H9 (cell line): Measurements from ENCODE around the gene ZSWIM8. TPM values are rescaled to one million over a fixed set of nuclear protein-coding genes. Genes with fewer than 3 reads are reported as not detected.

Experiments used
- DNase-seq: peaks from one replicate; pipeline ENCODE4 v3.0.0-alpha.2; 2017
- H2AFZ ChIP-seq: one replicate; pipeline ENCODE4 v1.6.1; 2013; ENCODE audit warnings: mild to moderate bottlenecking, low read length, control low read depth, moderate library complexity
- H2AK5ac ChIP-seq: 2 replicates; pipeline ENCODE4 v1.6.1; 2013; ENCODE audit warnings: low read length, control low read depth, mixed read lengths; ENCODE audit not compliant: insufficient read length
- H2BK120ac ChIP-seq: one replicate; pipeline ENCODE4 v1.6.1; 2013; ENCODE audit warnings: low read depth, mild to moderate bottlenecking, low read length, control low read depth, inconsistent platforms; ENCODE audit not compliant: poor library complexity, severe bottlenecking
- H2BK12ac ChIP-seq: 2 replicates; pipeline ENCODE4 v1.6.1; 2013; ENCODE audit warnings: low read length, control low read depth, mixed read lengths, low read depth; ENCODE audit not compliant: insufficient read length
- H2BK15ac ChIP-seq: 2 replicates; pipeline ENCODE4 v1.6.1; 2013; ENCODE audit warnings: low read depth, low read length, control low read depth
- H2BK20ac ChIP-seq: one replicate; pipeline ENCODE4 v1.6.1; 2013; ENCODE audit warnings: low read depth, mild to moderate bottlenecking, low read length, control low read depth, inconsistent platforms; ENCODE audit not compliant: poor library complexity, severe bottlenecking
- H2BK5ac ChIP-seq: 2 replicates; pipeline ENCODE4 v1.6.1; 2013; ENCODE audit warnings: low read length, control low read depth, mixed read lengths; ENCODE audit not compliant: insufficient read length
- H3K14ac ChIP-seq: 2 replicates; pipeline ENCODE4 v1.6.1; 2013; ENCODE audit warnings: low read length, control low read depth; ENCODE audit not compliant: insufficient read depth
- H3K18ac ChIP-seq: 2 replicates; pipeline ENCODE4 v1.6.1; 2013; ENCODE audit warnings: low read depth, mild to moderate bottlenecking, mixed read lengths, low read length, control low read depth; ENCODE audit not compliant: insufficient read length
- H3K23ac ChIP-seq: 2 replicates; pipeline ENCODE4 v1.6.1; 2013; ENCODE audit warnings: low read length, control low read depth, mixed read lengths, low read depth; ENCODE audit not compliant: insufficient read length
- H3K23me2 ChIP-seq: 2 replicates; pipeline ENCODE4 v1.6.1; 2013; ENCODE audit warnings: low read depth, mild to moderate bottlenecking, mixed read lengths, low read length, control low read depth; ENCODE audit not compliant: insufficient read length, poor library complexity, severe bottlenecking
- H3K27ac ChIP-seq: 2 replicates; pipeline ENCODE4 v1.5.1; 2013; ENCODE audit warnings: low read length, control low read depth, mixed read lengths, low read depth; ENCODE audit not compliant: insufficient read length
- H3K27me3 ChIP-seq: 2 replicates; pipeline ENCODE4 v1.6.1; 2013; ENCODE audit warnings: low read length, control low read depth, inconsistent platforms; ENCODE audit not compliant: insufficient read depth
- H3K4ac ChIP-seq: 2 replicates; pipeline ENCODE4 v1.6.1; 2013; ENCODE audit warnings: low read depth, mild to moderate bottlenecking, control low read depth, inconsistent platforms, low read length, moderate library complexity
- H3K4me1 ChIP-seq: 2 replicates; pipeline ENCODE4 v1.6.1; 2013; ENCODE audit warnings: low read length, control low read depth, inconsistent platforms; ENCODE audit not compliant: insufficient read depth
- H3K4me2 ChIP-seq: 2 replicates; pipeline ENCODE4 v1.6.1; 2013; ENCODE audit warnings: low read length, control low read depth, mixed read lengths; ENCODE audit not compliant: insufficient read length, insufficient read depth
- H3K56ac ChIP-seq: 2 replicates; pipeline ENCODE4 v1.6.1; 2013; ENCODE audit warnings: low read depth, mild to moderate bottlenecking, mixed read lengths, low read length, control low read depth; ENCODE audit not compliant: insufficient read length
- H3K79me1 ChIP-seq: 2 replicates; pipeline ENCODE4 v1.6.1; 2013; ENCODE audit warnings: low read depth, mild to moderate bottlenecking, moderate library complexity, low read length, control low read depth, inconsistent platforms; ENCODE audit not compliant: insufficient read depth, poor library complexity, severe bottlenecking
- H3K79me2 ChIP-seq: 2 replicates; pipeline ENCODE4 v1.6.1; 2013; ENCODE audit warnings: low read length, control low read depth, inconsistent platforms; ENCODE audit not compliant: insufficient read depth
- H3K9ac ChIP-seq: 2 replicates; pipeline ENCODE4 v1.6.1; 2013; ENCODE audit warnings: low read length, control low read depth, mixed read lengths; ENCODE audit not compliant: insufficient read length; ENCODE audit errors: extremely low read depth
- H3K9me3 ChIP-seq: one replicate; pipeline ENCODE4 v1.6.1; 2013; ENCODE audit warnings: low read depth, low read length, inconsistent platforms; ENCODE audit not compliant: control insufficient read depth
- H3T11ph ChIP-seq: one replicate; pipeline ENCODE4 v1.6.1; 2013; ENCODE audit warnings: mild to moderate bottlenecking, low read length, control low read depth, inconsistent platforms
- H4K20me1 ChIP-seq: one replicate; pipeline ENCODE4 v1.6.1; 2013; ENCODE audit not compliant: control insufficient read depth, insufficient read length, insufficient read depth
- H4K5ac ChIP-seq: 2 replicates; pipeline ENCODE4 v1.6.1; 2013; ENCODE audit warnings: low read depth, mild to moderate bottlenecking, mixed read lengths, low read length, control low read depth; ENCODE audit not compliant: insufficient read length
- H4K8ac ChIP-seq: replicated peaks from 2 replicates; pipeline ENCODE4 v1.6.1; 2013; ENCODE audit warnings: low read length, control low read depth, mixed read lengths, low read depth; ENCODE audit not compliant: insufficient read length
- H4K91ac ChIP-seq: 2 replicates; pipeline ENCODE4 v1.6.1; 2013; ENCODE audit warnings: low read depth, mild to moderate bottlenecking, moderate library complexity, mixed read lengths, low read length, control low read depth; ENCODE audit not compliant: insufficient read length
- H3K27ac Mint-ChIP-seq, 3 experiments: 2 replicates in 2 of 3; 3 replicates in 1 of 3; pipeline ENCODE4 v1.8.0; 2020 to 2021; ENCODE audit warnings: mixed read lengths in 3 of 3, mild to moderate bottlenecking in 1 of 3, moderate library complexity in 1 of 3
- H3K27me3 Mint-ChIP-seq: 2 replicates; pipeline ENCODE4 v1.8.0; 2021; ENCODE audit warnings: low read depth, mild to moderate bottlenecking, moderate library complexity, mixed read lengths
- H3K36me3 Mint-ChIP-seq, 3 experiments: 2 replicates in 2 of 3; 3 replicates in 1 of 3; pipeline ENCODE4 v1.8.0; 2020 to 2021; ENCODE audit warnings: low read depth in 3 of 3, mixed read lengths in 3 of 3; ENCODE audit not compliant: insufficient read depth in 1 of 3
- H3K4me1 Mint-ChIP-seq, 2 experiments: 2 replicates each; pipeline ENCODE4 v1.8.0; 2020; ENCODE audit warnings: mixed read lengths in 2 of 2
- H3K4me3 Mint-ChIP-seq, 2 experiments: 2 replicates in 1 of 2; 3 replicates in 1 of 2; pipeline ENCODE4 v1.8.0; 2020 to 2021; ENCODE audit warnings: mild to moderate bottlenecking in 2 of 2, mixed read lengths in 2 of 2, moderate library complexity in 1 of 2
- H3K9me3 Mint-ChIP-seq, 2 experiments: 2 replicates in 1 of 2; 3 replicates in 1 of 2; pipeline ENCODE4 v1.8.0; 2020; ENCODE audit warnings: mild to moderate bottlenecking in 2 of 2, mixed read lengths in 2 of 2, moderate library complexity in 1 of 2
- CTCF ChIP-seq: fragments of 200-600 bp; sonication (generic); conservative IDR thresholded peaks from 3 replicates; pipeline ENCODE4 v1.8.0; 2021; ENCODE audit warnings: antibody characterized with exemption, mild to moderate bottlenecking
- WGBS: extraction: QIAGEN DNeasy Blood & Tissue Kit; methylation state at CpG from one replicate; pipeline ENCODE4 v1.1.7; 2013; ENCODE audit warnings: missing lambda C conversion rate, low lambda C conversion rate, mixed read lengths; ENCODE audit not compliant: insufficient read length; ENCODE audit errors: extremely low coverage; 5-methylcytosine and 5-hydroxymethylcytosine counted together
- total RNA-seq: library from RNA; stranded (reverse); gene quantifications from 2 replicates; pipeline ENCODE4 v1.2.1, GENCODE V29; 2021

The ZSWIM8 gene
- total RNA-seq, 1 experiment from 2014 or later: 41.0 TPM

GRCh38 chr10:73779539-73780197 is 5.7 kb upstream of the ZSWIM8 start:
- Histone ChIP-seq H3K27me3 (no peaks in the 10 kb centered on the region), H3K4me1 (no peaks in the 10 kb centered on the region; the same call in 1 of the 2 replicates), H2BK20ac (no peak overlapping the region), H2AK5ac (no peak overlapping the region), H3K27ac (no peak overlapping the region), H3K23ac (no peak overlapping the region), H3K18ac (no peak overlapping the region), H4K5ac (no peak overlapping the region), H4K8ac (no peak overlapping the region), H3K9me3 (no peaks in the 10 kb centered on the region), H4K20me1 (no peaks in the 10 kb centered on the region), H2BK120ac (no peak overlapping the region), H3K79me2 (peaks cover 10% of the 10 kb centered on the region; the same call in 1 of the 2 replicates), H3K9ac (no peak overlapping the region), H4K91ac (no peak overlapping the region), H3K14ac (no peak overlapping the region), H3K79me1 (peaks cover 11% of the 10 kb centered on the region), H3K23me2 (peaks cover 3% of the 10 kb centered on the region), H2BK5ac (no peak overlapping the region), H3K56ac (no peak overlapping the region), H2BK12ac (no peak overlapping the region), H2AFZ (no peak overlapping the region), H3K4ac (no peak overlapping the region), H3T11ph (no peak overlapping the region), H3K4me2 (no peak overlapping the region), H2BK15ac (no peak overlapping the region)
- Mint-ChIP-seq H3K4me1 (peaks cover 28 to 32% of the 10 kb centered on the region in 2 experiments), H3K36me3 (peaks cover 8 to 38% (median 34%) of the 10 kb centered on the region in 3 experiments; a peak in 6 of 7 replicates), H3K27me3 (no peaks in the 10 kb centered on the region), H3K9me3 (no peaks in the 10 kb centered on the region), H3K27ac (peak overlapping the region in 1 of 3 experiments; percentile 36; a peak in 1 of 7 replicates), H3K4me3 (peak overlapping the region; percentile 60 to 99; a peak in 4 of 5 replicates)
- DNase-seq: no peak
- no peak for TF ChIP-seq CTCF
- no CpG with 5 or more reads among the region's 3 CpGs for WGBS
